OCI-LY1 (cell line): Measurements from ENCODE around the gene STK11IP.

Experiments used
- H2AFZ ChIP-seq: fragments of 200-600 bp; sonication (generic), shearing (Covaris generic); 2 replicates; pipeline ENCODE4 v1.6.0; 2014; ENCODE audit warnings: antibody characterized with exemption, mild to moderate bottlenecking, low read length
- H3F3A ChIP-seq: fragments of 200-600 bp; sonication (generic), shearing (Covaris generic); 2 replicates; pipeline ENCODE4 v1.6.0; 2014; ENCODE audit warnings: mild to moderate bottlenecking, antibody characterized with exemption, low read length, moderate library complexity; ENCODE audit not compliant: insufficient read depth
- H3K27ac ChIP-seq: fragments of 200-600 bp; sonication (generic); 2 replicates; pipeline ENCODE4 v1.5.1; 2014; ENCODE audit warnings: low read length, mixed run types, mild to moderate bottlenecking, low read depth; ENCODE audit not compliant: poor library complexity, severe bottlenecking
- H3K27me3 ChIP-seq: fragments of 200-600 bp; sonication (generic); 2 replicates; pipeline ENCODE4 v1.6.0; 2014; ENCODE audit warnings: antibody characterized with exemption, mild to moderate bottlenecking, low read length, moderate library complexity; ENCODE audit not compliant: insufficient read depth
- H3K36me3 ChIP-seq: fragments of 200-600 bp; sonication (generic); 2 replicates; pipeline ENCODE4 v1.6.1; 2014; ENCODE audit warnings: mild to moderate bottlenecking, antibody characterized with exemption, low read length, moderate library complexity, mixed read lengths; ENCODE audit not compliant: insufficient read depth
- H3K4me1 ChIP-seq: fragments of 200-600 bp; sonication (generic); 2 replicates; pipeline ENCODE4 v1.5.1; 2014; ENCODE audit warnings: mild to moderate bottlenecking, low read length, moderate library complexity; ENCODE audit not compliant: insufficient read depth, severe bottlenecking
- H3K4me2 ChIP-seq: fragments of 200-600 bp; sonication (generic), shearing (Covaris generic); 2 replicates; pipeline ENCODE4 v1.6.1; 2014; ENCODE audit warnings: low read length
- H3K4me3 ChIP-seq: fragments of 200-600 bp; sonication (generic); 2 replicates; pipeline ENCODE4 v1.5.1; 2014; ENCODE audit warnings: low read length, low read depth, mild to moderate bottlenecking, mixed read lengths; ENCODE audit not compliant: poor library complexity, severe bottlenecking
- H3K79me2 ChIP-seq: fragments of 200-600 bp; shearing (Covaris generic); 2 replicates; pipeline ENCODE4 v1.6.1; 2016; ENCODE audit warnings: mixed run types, low read length, mixed read lengths; ENCODE audit not compliant: insufficient read depth
- H3K9ac ChIP-seq: fragments of 200-600 bp; sonication (generic), shearing (Covaris generic); 2 replicates; pipeline ENCODE4 v1.6.1; 2014; ENCODE audit warnings: mild to moderate bottlenecking, low read length, mixed read lengths
- H3K9me2 ChIP-seq: fragments of 200-600 bp; sonication (generic), shearing (Covaris generic); 2 replicates; pipeline ENCODE4 v1.6.1; 2014; ENCODE audit warnings: low read depth, mild to moderate bottlenecking, low read length, mixed read lengths
- H3K9me3 ChIP-seq: fragments of 200-600 bp; shearing (Covaris generic); 2 replicates; pipeline ENCODE4 v1.6.1; 2014; ENCODE audit warnings: low read length, mixed read lengths
- H4K20me1 ChIP-seq: fragments of 200-600 bp; sonication (generic), shearing (Covaris generic); 2 replicates; pipeline ENCODE4 v1.6.0; 2016; ENCODE audit warnings: mild to moderate bottlenecking, low read length; ENCODE audit not compliant: insufficient read depth
- CTCF ChIP-seq: fragments of 200-600 bp; sonication (generic), shearing (Covaris generic); IDR thresholded peaks from 2 replicates; pipeline ENCODE4 v1.5.1; 2017; ENCODE audit warnings: mild to moderate bottlenecking, antibody characterized with exemption, low read length, moderate library complexity, mixed read lengths
- EZH2 ChIP-seq: fragments of 200-600 bp; sonication (generic), shearing (Covaris generic); IDR thresholded peaks from 2 replicates; pipeline ENCODE4 v1.8.0; 2017; ENCODE audit warnings: borderline replicate concordance, mixed run types, mild to moderate bottlenecking, antibody characterized with exemption, low read length, moderate library complexity, mixed read lengths

STK11IP gene

DNA sequence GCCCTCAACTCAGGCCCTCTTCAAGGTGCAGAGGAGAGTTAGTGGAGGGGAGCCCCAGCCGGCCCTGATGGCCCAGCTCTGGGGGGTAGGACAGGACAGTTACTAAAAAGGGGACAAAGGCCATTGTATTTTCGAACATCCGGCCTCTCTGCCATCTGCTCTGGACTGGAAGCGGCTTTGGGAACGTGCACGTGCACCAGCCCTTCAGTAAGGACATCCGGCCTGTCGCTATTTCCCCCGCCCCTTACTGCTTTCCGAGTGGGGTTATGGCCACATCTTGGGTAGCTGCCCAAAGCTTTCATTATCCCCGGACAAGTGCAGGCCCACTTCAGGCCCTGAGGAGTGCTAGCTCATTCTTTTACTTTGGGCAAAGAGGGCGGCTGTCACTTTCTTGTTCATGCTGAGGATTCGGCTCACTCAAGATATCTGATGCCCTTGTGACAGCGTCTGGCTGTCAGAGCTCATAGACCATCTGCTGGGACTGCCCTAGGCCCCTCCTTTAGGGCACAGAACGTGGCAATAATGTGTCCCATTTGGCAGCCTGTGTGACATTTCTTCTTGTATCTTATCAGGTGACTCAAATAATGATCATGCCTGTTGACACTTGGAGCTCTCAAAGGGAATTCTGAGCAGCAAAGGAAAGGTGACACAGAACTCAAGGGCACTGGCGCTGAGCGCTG lies 47.3 kb downstream of the STK11IP start:
- peaks cover 6% of the 10 kb centered on the region for H3K4me1 ChIP-seq
- no peaks in the 10 kb centered on the region for H3K79me2 ChIP-seq
- no peaks in the 10 kb centered on the region for H3K9me3 ChIP-seq
- no peaks in the 10 kb centered on the region for H3K36me3 ChIP-seq
- no peaks in the 10 kb centered on the region for H4K20me1 ChIP-seq
- no peaks in the 10 kb centered on the region for H3F3A ChIP-seq
- H3K4me2 ChIP-seq, result no peak overlapping the region
- H3K27ac ChIP-seq, result no peak overlapping the region
- H3K4me3 ChIP-seq, result no peak overlapping the region
- no peaks in the 10 kb centered on the region for H3K27me3 ChIP-seq
- H3K9ac ChIP-seq, result no peak overlapping the region
- no peak overlapping the region for H2AFZ ChIP-seq
- no peaks in the 10 kb centered on the region for H3K9me2 ChIP-seq
- TF ChIP-seq EZH2, result no peak
- no peak for TF ChIP-seq CTCF

DNA sequence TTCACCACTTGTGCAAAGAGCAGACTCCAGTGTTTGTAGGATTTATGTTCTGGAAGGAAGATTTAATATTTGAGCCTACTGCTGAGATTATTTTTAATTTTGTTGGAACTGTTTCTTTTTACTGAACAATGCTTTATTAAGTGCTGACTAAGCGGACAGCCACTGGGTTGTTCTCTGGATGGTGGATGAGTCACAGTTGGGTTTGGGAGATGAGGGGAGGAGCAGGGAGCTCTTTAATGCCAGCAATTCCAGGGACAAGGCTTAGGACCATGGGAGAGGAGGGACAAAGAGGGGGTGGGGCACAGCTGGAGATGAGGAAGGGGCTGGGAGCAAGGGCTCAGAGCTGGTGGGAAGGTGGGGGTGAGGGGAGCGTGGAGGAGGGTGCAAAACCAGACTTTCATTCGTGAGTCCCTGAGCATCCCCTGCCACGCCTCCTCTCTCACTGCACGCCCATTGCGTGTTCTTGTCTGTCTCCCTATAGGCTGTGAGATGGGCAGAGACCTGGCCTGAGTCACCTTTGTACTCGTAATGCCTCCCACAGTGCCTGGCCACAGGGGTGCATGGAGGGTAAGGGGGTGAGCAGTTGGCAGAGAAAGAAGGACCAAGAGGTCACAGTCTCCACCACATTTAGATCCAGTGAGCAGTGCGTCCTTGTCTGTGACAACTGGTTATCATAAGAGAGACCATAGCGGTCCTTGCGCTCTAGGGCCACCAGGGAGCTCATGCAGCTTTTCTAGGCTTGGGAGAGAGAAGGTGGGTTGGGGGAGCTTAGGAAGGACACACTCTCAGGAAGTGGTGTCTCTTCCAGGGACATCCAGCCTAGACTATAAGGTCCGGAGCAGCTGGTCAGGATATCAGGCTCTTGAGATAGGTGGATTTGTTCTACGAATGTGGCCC lies 48.2 kb downstream of the STK11IP start:
- H2AFZ ChIP-seq, result no peak overlapping the region
- H3K4me3 ChIP-seq, result no peak overlapping the region
- no peak overlapping the region for H3K9ac ChIP-seq
- H3K4me1 ChIP-seq, result peaks cover 6% of the 10 kb centered on the region
- no peaks in the 10 kb centered on the region for H3K79me2 ChIP-seq
- H3K9me3 ChIP-seq, result no peaks in the 10 kb centered on the region
- peaks cover 3% of the 10 kb centered on the region; the same call in 1 of the 2 replicates for H3K27me3 ChIP-seq
- H3K4me2 ChIP-seq, result no peak overlapping the region
- TF ChIP-seq EZH2 (no peak), CTCF (no peak)
- no peaks in the 10 kb centered on the region for H3K36me3 ChIP-seq
- H4K20me1 ChIP-seq, result no peaks in the 10 kb centered on the region
- H3F3A ChIP-seq, result no peaks in the 10 kb centered on the region
- no peaks in the 10 kb centered on the region for H3K9me2 ChIP-seq
- no peak overlapping the region for H3K27ac ChIP-seq

DNA sequence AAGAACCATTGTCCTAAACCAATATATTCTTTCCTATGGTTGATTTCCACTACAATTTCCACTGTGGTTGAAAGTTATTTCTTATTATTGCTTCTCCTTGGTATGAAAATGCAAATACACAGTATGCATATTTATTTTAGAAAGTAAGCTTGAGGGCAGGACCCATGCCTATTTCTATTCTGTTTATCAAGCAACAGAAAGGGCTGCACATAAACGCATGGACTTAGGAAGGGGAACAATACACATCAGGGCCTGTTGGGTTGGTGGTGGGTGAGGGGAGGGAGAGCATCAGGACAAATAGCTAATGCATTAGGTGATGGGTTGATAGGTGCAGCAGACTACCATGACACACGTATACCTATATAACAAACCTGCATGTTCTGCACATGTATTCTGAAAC lies 50.5 kb downstream of the STK11IP start:
- Histone ChIP-seq H3K9ac (no peak overlapping the region), H3K4me3 (no peak overlapping the region), H3K79me2 (no peaks in the 10 kb centered on the region)

More for the DNA sequence above, 50.5 kb downstream of the STK11IP start:
- Histone ChIP-seq H3K27ac (no peak overlapping the region), H3K4me1 (no peaks in the 10 kb centered on the region), H3K36me3 (no peaks in the 10 kb centered on the region), H3K9me3 (no peaks in the 10 kb centered on the region), H3K27me3 (peaks cover 3% of the 10 kb centered on the region; the same call in 1 of the 2 replicates), H3K9me2 (no peaks in the 10 kb centered on the region), H4K20me1 (no peaks in the 10 kb centered on the region), H3F3A (no peaks in the 10 kb centered on the region), H2AFZ (no peak overlapping the region), H3K4me2 (no peak overlapping the region)
- TF ChIP-seq CTCF (no peak), EZH2 (no peak)
